HG02840 (cell line): ENCODE results near the gene SPRR1B.
"Not testable (repeated sequence)": the region's sequence is repeated elsewhere in the genome, so short reads cannot be mapped to it uniquely, and the experiment has no call there.

Experiments
- ATAC-seq: cut with Tn5 transposase; IDR thresholded peaks from one replicate; pipeline ENCODE4 v1.9.1; 2021; ENCODE audit warnings: mild to moderate bottlenecking, moderate library complexity, moderate number of reproducible peaks; ENCODE audit not compliant: unreplicated experiment, low FRiP score

The SPRR1B gene

GRCh38 chr1:153030895-153031294, at the start of gene SPRR1B:
TSS of gene SPRR1B (plus strand) at chr1:153031203. CDS start at chr1:153032346, 1,143 bp downstream.
- no peak for ATAC-seq

- ATAC-seq, result no peak
Observed at GRCh38 chr1:152982076-152982475, 48.9 kb upstream of the SPRR1B start.

- no peak for ATAC-seq
Observed at GRCh38 chr1:152983234-152983633, 47.8 kb upstream of the SPRR1B start.

GRCh38 chr1:152983743-152984142, 47.3 kb upstream of the SPRR1B start, which contains the start of gene SPRR1A:
TSS of gene SPRR1A (plus strand) at chr1:152984081. CDS start at chr1:152985231, 1,150 bp downstream.
- ATAC-seq, result no peak

- ATAC-seq, result no peak
Observed at GRCh38 chr1:152986578-152986977, 44.4 kb upstream of the SPRR1B start.

- ATAC-seq, result no peak
Observed at GRCh38 chr1:152993186-152993585, 37.8 kb upstream of the SPRR1B start.

- ATAC-seq, result no peak
Observed at GRCh38 chr1:152995842-152996241, 35.2 kb upstream of the SPRR1B start.

- ATAC-seq, result no peak
Observed at GRCh38 chr1:152996633-152997400, 34.2 kb upstream of the SPRR1B start.

- ATAC-seq, result no peak
Observed at GRCh38 chr1:152997901-152998300, 33.1 kb upstream of the SPRR1B start.

GRCh38 chr1:152998476-152998875, 32.5 kb upstream of the SPRR1B start:
- ATAC-seq, result no peak

GRCh38 chr1:152999818-153000217, 31.2 kb upstream of the SPRR1B start:
- no peak for ATAC-seq

- no peak for ATAC-seq
Observed at GRCh38 chr1:153000294-153000693, 30.7 kb upstream of the SPRR1B start.

GRCh38 chr1:153001382-153001781, 29.6 kb upstream of the SPRR1B start, which contains the start of gene SPRR3:
TSS of gene SPRR3 (plus strand) at chr1:153001749. CDS start at chr1:153003021, 1,272 bp downstream.
- no peak for ATAC-seq

- not testable (repeated sequence) for ATAC-seq
Observed at GRCh38 chr1:153011235-153011758, 19.7 kb upstream of the SPRR1B start.

GRCh38 chr1:153021829-153022228, 9.2 kb upstream of the SPRR1B start:
- ATAC-seq, result not testable (repeated sequence)

GRCh38 chr1:153022340-153022739, 8.7 kb upstream of the SPRR1B start:
- ATAC-seq, result not testable (repeated sequence)

GRCh38 chr1:153023109-153023508, 7.9 kb upstream of the SPRR1B start:
- no peak for ATAC-seq

- ATAC-seq, result no peak
Observed at GRCh38 chr1:153024413-153024812, 6.6 kb upstream of the SPRR1B start.

- no peak for ATAC-seq
Observed at GRCh38 chr1:153025797-153026196, 5.2 kb upstream of the SPRR1B start.

- no peak for ATAC-seq
Observed at GRCh38 chr1:153028766-153029165, 2.2 kb upstream of the SPRR1B start.

- ATAC-seq, result no peak
Observed at GRCh38 chr1:153032073-153032472, 1.1 kb downstream of the SPRR1B start.
